NCI-H187 treated with DMSO at 0.1 percent for 48 hours (cell line): Measurements from ENCODE around the gene SPATA1.
"Not testable (repeated sequence)": the region's sequence is repeated elsewhere in the genome, so short reads cannot be mapped to it uniquely, and the experiment has no call there.

Source experiments
- DNase-seq: peaks from one replicate; lab custom pipeline; 2025; lab: John Stamatoyannopoulos, UW

Gene SPATA1

DNA sequence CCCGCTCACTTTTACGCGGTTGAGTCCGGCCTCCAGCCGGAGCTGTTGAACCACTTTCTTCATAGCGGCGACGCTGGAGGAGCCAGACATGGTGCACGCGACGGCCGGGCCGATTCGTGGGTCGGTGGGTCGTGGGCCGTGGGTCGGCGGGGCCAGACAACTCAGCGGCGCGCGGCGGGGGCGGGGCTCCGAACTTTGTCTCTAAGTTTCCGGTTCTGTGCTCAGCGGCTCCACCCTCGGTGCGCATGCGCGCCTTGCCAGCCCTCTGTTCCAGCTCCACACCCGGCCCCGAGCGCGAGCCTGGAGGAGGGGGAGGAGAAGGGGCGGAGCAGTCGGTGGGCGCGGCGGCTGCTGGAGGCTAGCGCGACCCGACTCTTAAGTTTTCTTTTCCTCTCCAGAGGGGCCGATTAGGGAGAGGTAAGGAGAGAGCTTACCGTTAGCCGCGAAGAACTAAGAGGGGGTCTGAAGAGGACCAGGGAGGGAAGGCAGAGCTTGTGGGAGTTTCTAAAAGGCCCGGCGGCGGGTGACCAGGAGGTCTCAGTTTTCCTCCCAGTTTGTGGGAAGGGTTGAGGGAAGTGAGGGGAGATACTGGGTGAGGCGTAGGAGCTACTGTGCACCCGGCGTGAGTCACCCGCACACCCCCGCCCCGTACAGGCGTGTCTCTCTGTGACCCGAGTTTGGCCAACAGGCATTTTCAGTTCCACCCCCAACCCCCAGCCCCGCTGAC, at the start of gene SPATA1, which contains the start of gene GNG5:
Gene SPATA1 (plus strand): TSS at position 385 of the 727 bp plus-strand sequence. CDS start 9,974 bp downstream, outside the sequence.
Gene GNG5 (minus strand): TSS at position 580 of the 727 bp plus-strand sequence. CDS start 490 bp downstream, at position 90.
- DNase-seq, result peak; percentile 39

DNA sequence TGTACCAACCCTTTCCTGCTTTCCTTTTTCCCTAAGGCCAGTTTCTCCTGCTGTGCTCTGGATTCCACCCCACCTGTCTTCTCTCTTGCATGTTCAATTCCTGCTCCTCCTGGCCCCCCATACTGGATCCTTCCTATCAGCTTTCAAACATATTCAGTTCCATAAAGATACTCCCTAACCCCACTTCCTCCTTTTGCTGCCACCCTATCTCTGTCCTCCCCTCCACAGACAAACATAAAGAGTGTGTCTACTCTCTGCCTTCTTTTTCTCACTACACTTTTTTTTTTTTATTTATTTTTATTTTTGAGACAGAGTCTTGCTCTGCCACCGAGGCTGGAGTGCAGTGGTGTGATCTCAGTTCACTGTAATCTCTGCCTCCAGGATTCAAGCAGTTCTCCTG, 44.1 kb upstream of the SPATA1 start:
- DNase-seq, result no peak

DNA sequence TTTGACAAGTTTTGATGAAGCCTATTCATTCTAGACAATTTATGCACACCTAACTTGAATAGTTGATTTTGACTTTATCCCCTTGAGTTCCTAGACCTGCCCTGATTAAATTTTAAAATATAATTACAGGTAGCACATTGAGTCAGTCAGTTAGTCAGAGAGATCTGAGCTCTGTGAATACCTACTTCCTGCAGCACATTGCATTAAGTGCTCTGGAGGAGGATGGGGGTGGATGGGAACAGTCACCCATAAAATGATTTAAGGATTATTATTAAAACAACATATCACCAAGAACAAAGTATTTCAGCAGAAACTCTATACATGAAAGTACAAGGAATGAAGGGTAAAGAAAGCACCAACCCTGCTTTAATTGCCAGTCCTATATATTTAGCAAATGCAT, 38.9 kb upstream of the SPATA1 start:
- no peak for DNase-seq

DNA sequence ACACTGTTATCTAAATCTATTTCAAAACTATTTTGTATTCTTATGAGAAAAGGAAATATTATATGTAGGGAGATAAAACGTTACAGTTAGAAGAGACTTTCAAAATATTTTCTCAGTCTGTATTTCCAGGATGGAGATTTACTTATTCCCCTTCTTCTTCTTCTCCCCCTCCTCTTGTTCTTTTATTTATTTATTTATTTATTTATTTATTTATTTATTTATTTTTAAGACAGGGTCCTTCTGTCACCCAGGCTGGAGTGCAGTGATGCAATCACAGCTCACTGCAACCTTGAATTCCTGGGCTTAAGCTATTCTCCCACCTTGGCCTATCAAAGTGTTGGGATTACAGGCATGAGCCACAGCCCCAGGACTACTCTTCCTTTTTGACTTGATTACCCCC, 30.0 kb upstream of the SPATA1 start:
- no peak for DNase-seq

DNA sequence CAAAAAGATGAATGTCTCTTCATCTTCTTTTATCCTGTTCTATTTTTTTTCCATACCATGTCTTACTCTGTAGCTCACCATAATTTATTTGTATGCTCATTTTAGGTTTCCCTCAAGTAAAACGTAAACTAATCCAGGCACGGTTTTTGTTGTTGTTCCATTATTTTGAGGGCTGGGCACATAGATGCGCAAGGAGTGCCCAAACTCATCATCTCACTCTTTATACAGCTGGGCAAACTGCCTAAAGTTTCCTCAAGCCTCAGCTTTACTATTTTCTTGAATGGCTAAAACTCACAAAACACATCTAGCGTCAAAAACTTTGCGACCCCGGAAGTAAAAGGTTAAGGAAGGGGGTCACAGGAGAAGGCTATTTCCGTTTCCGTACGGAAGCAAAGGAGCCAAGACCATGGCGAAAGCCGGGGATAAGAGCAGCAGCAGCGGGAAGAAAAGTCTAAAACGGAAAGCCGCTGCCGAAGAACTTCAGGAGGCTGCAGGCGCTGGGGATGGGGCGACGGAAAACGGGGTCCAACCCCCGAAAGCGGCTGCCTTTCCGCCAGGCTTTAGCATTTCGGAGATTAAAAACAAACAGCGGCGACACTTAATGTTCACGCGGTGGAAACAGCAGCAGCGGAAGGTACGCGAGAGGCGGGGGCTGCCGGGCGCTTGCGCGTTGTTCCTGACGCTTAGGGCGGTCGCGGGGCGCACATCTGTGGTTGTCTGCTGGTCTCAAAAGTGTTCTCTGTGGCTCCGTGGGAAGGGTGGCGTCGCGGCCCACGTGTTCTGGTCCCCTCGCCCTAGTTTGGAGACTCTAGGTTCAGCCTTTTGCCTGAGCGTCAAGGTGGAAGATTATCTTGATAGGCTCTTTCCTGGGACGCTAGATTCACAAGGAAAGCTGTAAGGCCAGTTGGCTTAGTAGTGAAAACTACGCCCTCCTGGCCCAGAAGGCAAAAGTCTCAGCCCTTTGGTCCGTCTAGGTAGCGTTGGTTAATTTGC, 27.0 kb upstream of the SPATA1 start, which contains the start of gene RPF1:
Gene RPF1 (plus strand): TSS at position 391 of the 993 bp plus-strand sequence. CDS start 16 bp downstream, at position 407.
- DNase-seq, result peak; percentile 6

DNA sequence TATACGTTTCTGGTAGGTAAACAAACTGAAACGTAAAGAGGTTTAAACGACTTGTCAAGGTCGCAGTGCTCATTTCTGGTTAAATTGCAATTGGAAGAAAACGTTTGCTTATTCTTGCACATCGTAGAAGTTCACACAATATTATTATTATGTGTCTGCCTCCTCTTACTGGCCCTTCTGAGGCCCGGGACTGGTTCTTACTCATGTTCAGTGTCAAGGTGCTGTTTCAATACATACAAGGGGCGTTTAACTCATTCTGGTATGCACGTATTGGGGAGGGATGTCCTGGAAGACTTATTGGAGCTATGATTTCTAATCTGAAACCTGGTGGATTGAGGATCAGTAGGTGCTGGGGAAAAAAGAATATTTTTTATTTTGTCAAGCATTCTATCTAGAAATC, 26.2 kb upstream of the SPATA1 start:
- no peak for DNase-seq

DNA sequence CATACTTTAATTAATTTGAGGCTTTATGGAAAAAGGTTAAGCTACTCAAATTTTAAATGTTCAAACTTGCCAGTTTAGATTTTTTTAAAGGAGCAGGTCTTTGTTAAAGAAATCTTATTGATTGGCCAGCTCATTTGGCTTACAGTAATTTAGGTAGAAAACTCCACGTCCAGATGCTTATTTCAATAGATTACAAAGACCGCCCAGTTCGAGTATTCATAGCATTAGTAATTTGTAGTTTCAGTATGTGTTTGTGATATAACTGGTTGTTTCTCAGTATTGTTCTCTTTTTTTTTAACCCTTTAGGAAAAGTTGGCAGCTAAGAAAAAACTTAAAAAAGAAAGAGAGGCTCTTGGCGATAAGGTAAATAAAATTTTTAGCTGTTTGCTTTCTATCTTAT, 25.5 kb upstream of the SPATA1 start:
- DNase-seq, result no peak

GRCh38 chr1:84481317-84481716, 24.9 kb upstream of the SPATA1 start:
- no peak for DNase-seq

GRCh38 chr1:84488107-84488506, 18.1 kb upstream of the SPATA1 start:
- DNase-seq, result no peak

GRCh38 chr1:84489766-84490165, 16.4 kb upstream of the SPATA1 start:
- no peak for DNase-seq

DNA sequence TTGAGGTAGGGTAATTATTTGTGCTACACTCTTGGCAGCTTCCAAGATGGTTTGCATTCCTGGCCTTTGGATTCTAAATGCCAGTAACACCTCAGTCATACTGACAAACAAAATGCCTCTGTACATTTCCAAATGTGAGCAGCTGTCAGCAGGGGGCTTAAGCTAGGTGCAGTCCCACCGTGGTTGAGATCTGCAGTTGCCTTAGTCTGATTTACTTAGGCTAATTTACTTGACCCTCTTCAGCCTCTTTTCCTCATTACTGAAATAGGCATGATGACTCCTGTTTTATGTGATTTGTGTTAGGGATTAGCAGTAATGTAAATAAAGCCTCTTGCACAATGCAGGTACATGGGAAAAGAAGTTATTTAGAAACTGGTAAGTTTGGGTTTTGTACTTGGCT, 13.5 kb upstream of the SPATA1 start:
- DNase-seq, result no peak

DNA sequence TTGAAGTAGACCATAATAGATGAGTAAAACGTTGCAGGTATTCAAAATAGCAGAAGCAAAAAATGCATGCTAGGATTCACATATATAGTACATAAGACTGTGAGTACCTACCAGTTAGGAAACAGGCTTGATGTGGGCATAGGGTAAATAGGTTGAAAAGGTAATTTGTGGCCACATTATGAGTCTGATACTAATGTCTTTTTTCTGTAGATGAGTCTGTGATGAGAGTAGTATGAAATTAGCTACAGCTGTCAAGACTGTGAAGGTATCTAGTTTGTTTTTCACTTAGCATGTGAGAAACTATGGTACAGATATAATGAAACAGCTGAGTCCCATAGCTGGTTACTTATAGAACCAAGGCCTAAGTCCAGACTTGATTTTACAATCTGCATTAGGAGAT, 12.4 kb upstream of the SPATA1 start:
- no peak for DNase-seq

DNA sequence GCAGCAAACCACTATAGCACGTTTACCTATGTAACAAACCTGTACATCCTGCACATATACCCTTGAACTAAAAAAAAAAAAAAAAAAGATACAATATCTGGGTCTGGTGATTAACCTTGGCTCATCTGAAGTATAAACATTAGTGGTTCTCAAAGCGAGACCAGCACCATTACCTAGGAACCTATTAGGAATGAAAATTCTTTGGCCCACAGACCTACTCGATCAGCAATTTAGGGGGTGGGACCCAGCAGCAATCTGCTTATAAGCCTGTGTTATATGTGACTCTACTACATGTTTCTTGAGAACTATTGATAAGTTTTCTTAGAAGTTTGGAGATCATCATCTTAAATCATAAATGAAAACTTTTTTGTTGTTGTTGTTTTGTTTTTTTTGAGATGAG, 9.7 kb upstream of the SPATA1 start:
- no peak for DNase-seq

- no peak for DNase-seq
These were observed 8.4 kb upstream of the SPATA1 start for GRCh38 chr1:84497631-84498275.

DNA sequence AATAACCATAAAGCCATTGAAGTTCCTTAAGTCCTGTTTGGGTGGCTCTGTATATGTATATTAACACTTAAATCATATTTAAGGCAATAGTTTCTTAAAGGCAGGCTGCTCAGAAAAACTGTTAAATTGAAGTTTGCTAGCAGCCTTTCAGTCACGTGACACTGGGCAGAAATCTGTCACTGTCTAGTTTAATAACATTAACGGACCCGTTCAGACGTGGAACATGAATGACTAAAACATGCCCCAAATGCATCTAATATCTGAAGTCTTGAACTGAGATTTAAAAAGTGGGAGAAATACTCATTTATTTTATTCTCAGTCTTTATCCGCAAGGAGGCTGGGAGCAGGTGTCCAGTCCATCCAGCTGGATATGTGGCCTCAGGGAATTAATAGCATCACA, 3.3 kb upstream of the SPATA1 start:
- no peak for DNase-seq

DNA sequence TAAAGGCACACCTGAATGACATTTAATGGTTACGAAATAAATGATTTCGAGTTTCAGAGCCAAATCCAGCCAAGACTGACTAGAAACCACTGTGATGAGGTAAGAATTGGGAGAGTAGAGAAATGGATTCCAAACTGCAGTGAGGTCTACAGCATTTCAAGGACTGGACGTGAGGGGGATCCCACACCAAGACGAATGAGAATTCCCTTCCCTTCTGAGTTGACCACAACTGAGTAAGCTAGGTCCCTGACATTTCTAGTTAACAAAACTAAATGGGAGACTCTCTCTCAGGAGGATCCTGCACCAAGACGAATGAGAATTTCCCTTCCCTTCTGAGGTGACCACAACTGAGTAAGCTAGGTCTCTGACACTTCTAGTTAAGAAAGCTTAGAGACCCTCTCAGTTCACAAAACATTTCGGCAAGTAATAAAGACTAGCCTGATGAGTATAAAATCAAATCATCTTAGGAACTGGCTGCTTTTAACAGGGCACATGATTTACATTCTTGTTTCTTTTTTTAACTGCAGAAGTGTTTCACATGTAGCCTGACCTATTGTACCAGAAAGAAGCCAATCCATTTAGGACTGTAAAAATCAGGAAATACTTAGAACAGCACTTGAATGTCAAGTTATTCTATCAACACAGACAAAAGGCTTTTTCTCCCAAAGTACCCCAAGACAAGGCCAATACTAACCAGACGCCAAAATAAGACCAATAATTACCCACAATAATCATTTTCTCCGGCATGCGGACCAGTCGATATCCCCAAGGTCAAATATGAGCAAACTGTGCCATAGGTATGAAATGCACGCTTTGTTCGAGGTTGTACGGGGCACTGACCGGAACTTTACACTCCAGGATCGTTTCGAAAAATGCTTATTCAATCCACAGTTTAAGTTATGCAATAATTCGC, 1.4 kb upstream of the SPATA1 start:
- DNase-seq, result no peak

GRCh38 chr1:84505493-84506001, 639 bp upstream of the SPATA1 start:
- DNase-seq, result no peak

DNA sequence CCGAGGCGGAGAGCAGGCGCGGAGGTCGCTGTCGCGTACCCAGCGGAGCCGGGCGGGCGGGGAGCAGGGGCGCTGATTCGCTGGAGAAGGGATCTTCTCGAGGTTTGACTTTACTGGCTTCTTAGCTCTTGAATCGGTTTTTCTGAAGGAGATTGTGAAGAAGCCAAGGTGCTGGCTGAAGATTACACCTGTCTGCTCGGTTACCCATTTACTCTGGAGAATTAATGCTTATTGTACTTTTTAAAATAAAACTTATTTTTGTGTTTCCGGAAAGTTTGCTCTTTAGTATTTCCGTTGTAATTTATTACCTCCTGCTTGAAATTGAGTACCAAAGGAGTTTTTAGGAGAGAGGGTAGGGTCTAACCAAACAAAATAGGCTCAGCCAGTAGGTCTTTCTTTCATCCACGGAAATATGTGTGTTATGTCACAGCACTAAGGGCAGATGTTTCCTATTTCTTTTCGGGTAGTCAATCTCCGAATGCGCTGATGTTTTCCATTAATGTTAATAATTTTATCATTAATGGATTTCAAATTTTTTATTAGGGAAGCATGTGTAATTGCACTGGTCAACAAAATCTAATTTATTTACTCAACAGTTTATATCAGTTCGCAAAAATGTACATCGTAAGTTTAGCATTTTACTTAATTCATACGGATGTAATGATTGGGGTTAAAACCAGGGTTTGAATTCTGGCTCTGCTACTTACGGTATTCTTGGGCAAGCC, 705 bp downstream of the SPATA1 start:
- DNase-seq, result no peak

- not testable (repeated sequence) for DNase-seq
These were observed 1.7 kb downstream of the SPATA1 start for GRCh38 chr1:84507887-84508286.

DNA sequence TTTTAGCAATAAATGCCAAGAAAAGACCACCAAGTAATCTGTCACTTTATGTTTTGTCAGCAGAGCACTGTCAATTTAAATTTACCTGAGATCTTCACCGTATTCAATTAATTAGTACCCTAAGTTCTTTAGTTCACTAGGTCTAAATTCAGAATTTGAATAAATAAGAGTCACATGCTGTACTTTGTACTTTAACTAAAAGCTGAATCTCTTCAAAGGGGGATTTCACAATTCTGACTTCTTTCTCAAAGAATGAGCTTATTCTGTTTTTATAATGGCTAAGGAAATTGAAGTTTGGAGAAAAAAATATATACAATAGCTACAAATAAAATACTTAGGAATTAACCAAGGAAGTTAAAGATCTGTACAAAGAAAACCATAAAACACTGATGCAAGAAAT, 2.3 kb downstream of the SPATA1 start:
- DNase-seq, result no peak
